SU-DHL-6 (cell line): ENCODE data around the gene PDE6H.

Source experiments
- H2AFZ ChIP-seq: fragments of 200-600 bp; sonication (generic); 2 replicates; pipeline ENCODE4 v1.6.1; 2014; ENCODE audit warnings: low read depth, mild to moderate bottlenecking, moderate library complexity, mixed read lengths, antibody characterized with exemption, low read length; ENCODE audit not compliant: severe bottlenecking
- H3F3A ChIP-seq: fragments of 200-600 bp; shearing (Covaris generic); 2 replicates; pipeline ENCODE4 v1.6.0; 2016; ENCODE audit warnings: antibody characterized with exemption, mild to moderate bottlenecking; ENCODE audit not compliant: insufficient read depth
- H3K27ac ChIP-seq: fragments of 200-600 bp; sonication (generic); 2 replicates; pipeline ENCODE4 v1.5.1; 2016; ENCODE audit warnings: low read depth, mild to moderate bottlenecking, low read length, moderate library complexity, mixed read lengths
- H3K27me3 ChIP-seq: fragments of 200-600 bp; sonication (generic), shearing (Covaris generic); 2 replicates; pipeline ENCODE4 v1.6.0; 2014; ENCODE audit warnings: mild to moderate bottlenecking, low read length
- H3K36me3 ChIP-seq: fragments of 200-600 bp; sonication (generic); 2 replicates; pipeline ENCODE4 v1.6.1; 2014; ENCODE audit warnings: mild to moderate bottlenecking, low read length, mixed read lengths
- H3K4me2 ChIP-seq: fragments of 300-600, 200-600 bp; shearing (Covaris generic), sonication (generic); 2 replicates; pipeline ENCODE4 v1.6.0; 2014; ENCODE audit warnings: low read length, low read depth, mild to moderate bottlenecking; ENCODE audit not compliant: poor library complexity, severe bottlenecking
- H3K4me3 ChIP-seq: fragments of 200-600 bp; sonication (generic); 2 replicates; pipeline ENCODE4 v1.5.1; 2014; ENCODE audit warnings: antibody characterized with exemption, low read length, mild to moderate bottlenecking, mixed read lengths; ENCODE audit not compliant: insufficient read depth, poor library complexity, severe bottlenecking
- H3K79me2 ChIP-seq: fragments of 200-600 bp; sonication (generic); 2 replicates; pipeline ENCODE4 v1.6.1; 2014; ENCODE audit warnings: mild to moderate bottlenecking, low read length, moderate library complexity; ENCODE audit not compliant: insufficient read depth
- H3K9ac ChIP-seq: fragments of 200-600 bp; sonication (generic); 2 replicates; pipeline ENCODE4 v1.7.0; 2014; ENCODE audit warnings: mild to moderate bottlenecking, low read length
- H3K9me2 ChIP-seq: fragments of 200-600 bp; sonication (generic); replicated peaks from 2 replicates; pipeline ENCODE4 v1.6.1; 2014; ENCODE audit warnings: low read length; ENCODE audit not compliant: insufficient read depth
- H3K9me3 ChIP-seq: fragments of 200-600 bp; sonication (generic); 2 replicates; pipeline ENCODE4 v1.6.1; 2014; ENCODE audit warnings: low read length, mixed read lengths; ENCODE audit not compliant: insufficient read depth
- H4K20me1 ChIP-seq: fragments of 200-600 bp; sonication (generic); 2 replicates; pipeline ENCODE4 v1.6.1; 2014; ENCODE audit warnings: low read depth, mild to moderate bottlenecking, antibody characterized with exemption, low read length, moderate library complexity, mixed read lengths
- CTCF ChIP-seq: fragments of 200-600 bp; sonication (generic); IDR thresholded peaks from one replicate; pipeline ENCODE4 v1.5.1; 2017; ENCODE audit warnings: antibody characterized with exemption, mild to moderate bottlenecking, low read length, moderate library complexity; ENCODE audit not compliant: insufficient read depth, poor library complexity, severe bottlenecking
- EZH2phosphoT487 ChIP-seq: fragments of 200-600 bp; sonication (generic), shearing (Covaris generic); conservative IDR thresholded peaks from 2 replicates; pipeline ENCODE4 v1.6.1; 2018; ENCODE audit warnings: mild to moderate bottlenecking, antibody characterized with exemption, low read length, moderate library complexity, mixed read lengths

The PDE6H gene

GRCh38 chr12:14953752-14954151, 19.1 kb upstream of the PDE6H start:
- Histone ChIP-seq H3K9me2 (no peaks in the 10 kb centered on the region), H3K4me3 (peak overlapping the region; percentile 10), H3K4me2 (peak overlapping the region; percentile 98), H3K79me2 (peaks cover 89% of the 10 kb centered on the region), H4K20me1 (peaks cover 28% of the 10 kb centered on the region), H3F3A (peaks cover 90% of the 10 kb centered on the region), H3K27ac (peak overlapping the region; percentile 96), H2AFZ (no peak overlapping the region), H3K9me3 (no peaks in the 10 kb centered on the region), H3K36me3 (peaks cover 9% of the 10 kb centered on the region; the same call in 1 of the 2 replicates), H3K9ac (peak overlapping the region; percentile 29; the same call in 1 of the 2 replicates), H3K27me3 (no peaks in the 10 kb centered on the region)
- TF ChIP-seq EZH2phosphoT487 (no peak), CTCF (no peak)

GRCh38 chr12:14954269-14954668, 18.6 kb upstream of the PDE6H start:
- Histone ChIP-seq H3K9ac (0 out of 2 replicates have a peak overlapping the region, but pooled peaks have one; percentile 29), H3K27me3 (no peaks in the 10 kb centered on the region), H3K9me2 (no peaks in the 10 kb centered on the region), H3K4me3 (peak overlapping the region; percentile 10), H3K36me3 (peaks cover 6% of the 10 kb centered on the region; the same call in 1 of the 2 replicates), H3K27ac (peak overlapping the region; percentile 96), H3K4me2 (peak overlapping the region; percentile 98), H3K9me3 (no peaks in the 10 kb centered on the region), H4K20me1 (peaks cover 28% of the 10 kb centered on the region), H3F3A (peaks cover 86% of the 10 kb centered on the region), H3K79me2 (peaks cover 94% of the 10 kb centered on the region), H2AFZ (no peak overlapping the region)
- TF ChIP-seq EZH2phosphoT487, result no peak
- no peak for TF ChIP-seq CTCF

- H3K4me3 ChIP-seq, result peak overlapping the region; percentile 36
- no peak for TF ChIP-seq CTCF
Observed at GRCh38 chr12:14956024-14956891, 16.6 kb upstream of the PDE6H start.

More at GRCh38 chr12:14956024-14956891, 16.6 kb upstream of the PDE6H start:
- Histone ChIP-seq H4K20me1 (peaks cover 28% of the 10 kb centered on the region), H3K9me2 (no peaks in the 10 kb centered on the region), H3K9me3 (no peaks in the 10 kb centered on the region), H3K79me2 (peaks cover 100% of the 10 kb centered on the region), H2AFZ (no peak overlapping the region), H3K9ac (peak overlapping the region; percentile 86), H3K27me3 (no peaks in the 10 kb centered on the region), H3K27ac (peak overlapping the region; percentile 96), H3K4me2 (peak overlapping the region; percentile 98), H3F3A (peaks cover 81% of the 10 kb centered on the region), H3K36me3 (no peaks in the 10 kb centered on the region)
